Sigmoid colon (tissue), 4 donors: Measurements from ENCODE around the gene RELL1.

Source experiments
- CTCF ChIP-seq, 4 experiments: fragments of 450-650 bp in 3 of 4; fragments of 200-600 bp in 1 of 4; IDR thresholded peaks; one replicate each; pipeline ENCODE4 v1.5.1; 2016 to 2019; ENCODE audit warnings: antibody characterized with exemption in 4 of 4, mild to moderate bottlenecking in 3 of 4, moderate library complexity in 2 of 4
- EP300 ChIP-seq, 4 donors: sonication (generic); formaldehyde crosslinking; IDR thresholded peaks; one replicate each; pipeline ENCODE4 v1.6.1; 2017; ENCODE audit warnings: antibody characterized with exemption in 4 of 4
- POLR2A ChIP-seq, 2 donors: fragments of 450-650 bp; IDR thresholded peaks; one replicate each; pipeline ENCODE4 v1.6.1; 2016; ENCODE audit warnings: antibody characterized with exemption in 2 of 2, mild to moderate bottlenecking in 2 of 2, moderate library complexity in 2 of 2
- POLR2AphosphoS5 ChIP-seq, 4 donors: sonication (generic); formaldehyde crosslinking; IDR thresholded peaks; one replicate each; pipeline ENCODE4 v1.6.1; 2017; ENCODE audit warnings: antibody characterized with exemption in 4 of 4

- no peak for TF ChIP-seq CTCF (IDR thresholded peaks at IDR 0.05)
- TF ChIP-seq POLR2A (IDR thresholded peaks at IDR 0.05): no peak
- no peak for TF ChIP-seq POLR2AphosphoS5 (IDR thresholded peaks at IDR 0.05)
- TF ChIP-seq EP300 (IDR thresholded peaks at IDR 0.05): no peak
These were observed 29.8 kb upstream of the RELL1 start for GRCh38 chr4:37715889-37716402.
